Measurements from ENCODE around the gene TJP1. TPM values are rescaled to one million over a fixed set of nuclear protein-coding genes. Genes with fewer than 3 reads are reported as not detected.

Gene TJP1
- total RNA-seq, 4 donors from 2014 or later = 69.6 to 142 (median 119) TPM

GRCh38 chr15:29693225-29693624 lies 129.0 kb downstream of the TJP1 start:
- peaks cover 0 to under 1% (median 0%) of the 10 kb centered on the region in 3 donors for H3K4me1 ChIP-seq
- no peaks in the 10 kb centered on the region for H3K9me3 ChIP-seq
- H3K27me3 ChIP-seq = no peaks in the 10 kb centered on the region
- intact Hi-C loops (cut with DNase I) = no loop called here
- no peak overlapping the region for H3K4me3 ChIP-seq
- DNase-seq = no peak
- no peak for TF ChIP-seq CTCF (IDR thresholded peaks at IDR 0.05)
- no peak for TF ChIP-seq POLR2A (IDR thresholded peaks at IDR 0.05)
- H3K36me3 ChIP-seq = peaks cover 0 to 9% (median 0%) of the 10 kb centered on the region in 3 donors
- H3K27ac ChIP-seq = no peak overlapping the region
- WGBS, 2 donors = 74 to 81% methylated on average over 7 of the region's 7 CpGs

GRCh38 chr15:29692527-29692926 lies 129.7 kb downstream of the TJP1 start:
- Histone ChIP-seq H3K27me3 (no peaks in the 10 kb centered on the region), H3K9me3 (no peaks in the 10 kb centered on the region), H3K36me3 (peaks cover 0 to 2% (median 0%) of the 10 kb centered on the region in 3 donors), H3K4me1 (peaks cover 2 to 7% (median 2%) of the 10 kb centered on the region in 3 donors), H3K4me3 (no peak overlapping the region), H3K27ac (no peak overlapping the region)
- 43% methylated on average over 2 of the region's 2 CpGs for WGBS, 2 donors
- intact Hi-C loops (cut with DNase I) = no loop called here
- DNase-seq = no peak
- TF ChIP-seq CTCF (IDR thresholded peaks at IDR 0.05) = peak in 1 of 6 experiments; percentile 19
- TF ChIP-seq POLR2A (IDR thresholded peaks at IDR 0.05) = no peak

GRCh38 chr15:29690765-29691475 lies 131.3 kb downstream of the TJP1 start:
- no peaks in the 10 kb centered on the region for H3K36me3 ChIP-seq
- no peak overlapping the region for H3K4me3 ChIP-seq
- WGBS, 2 donors = 62 to 64% methylated on average over 5 to 7 of the region's 7 CpGs
- no peak overlapping the region for H3K27ac ChIP-seq
- no peak for DNase-seq
- peaks cover 0 to 7% (median 0%) of the 10 kb centered on the region in 4 donors for H3K27me3 ChIP-seq
- no peaks in the 10 kb centered on the region for H3K9me3 ChIP-seq
- intact Hi-C loops (cut with DNase I) = no loop called here
- TF ChIP-seq POLR2A (IDR thresholded peaks at IDR 0.05) (no peak), CTCF (IDR thresholded peaks at IDR 0.05) (no peak)
- peaks cover 6 to 16% (median 7%) of the 10 kb centered on the region in 3 donors for H3K4me1 ChIP-seq

GRCh38 chr15:29689287-29689986 lies 132.8 kb downstream of the TJP1 start:
- DNase-seq = no peak
- TF ChIP-seq POLR2A (IDR thresholded peaks at IDR 0.05) (no peak), CTCF (IDR thresholded peaks at IDR 0.05) (no peak)
- Histone ChIP-seq H3K9me3 (no peaks in the 10 kb centered on the region), H3K36me3 (no peaks in the 10 kb centered on the region), H3K4me1 (peaks cover 6 to 22% (median 7%) of the 10 kb centered on the region in 3 donors), H3K27ac (no peak overlapping the region), H3K4me3 (no peak overlapping the region), H3K27me3 (peaks cover 0 to 7% (median 0%) of the 10 kb centered on the region in 4 donors)
- 81 to 84% methylated on average over 2 to 6 of the region's 6 CpGs for WGBS, 2 donors
- intact Hi-C loops (cut with DNase I) = no loop called here
